ENCODE data around the gene CALN1.
A peak's percentile ranks its signal among the peaks of the same experiment; 100 is the strongest.

The CALN1 gene

DNA sequence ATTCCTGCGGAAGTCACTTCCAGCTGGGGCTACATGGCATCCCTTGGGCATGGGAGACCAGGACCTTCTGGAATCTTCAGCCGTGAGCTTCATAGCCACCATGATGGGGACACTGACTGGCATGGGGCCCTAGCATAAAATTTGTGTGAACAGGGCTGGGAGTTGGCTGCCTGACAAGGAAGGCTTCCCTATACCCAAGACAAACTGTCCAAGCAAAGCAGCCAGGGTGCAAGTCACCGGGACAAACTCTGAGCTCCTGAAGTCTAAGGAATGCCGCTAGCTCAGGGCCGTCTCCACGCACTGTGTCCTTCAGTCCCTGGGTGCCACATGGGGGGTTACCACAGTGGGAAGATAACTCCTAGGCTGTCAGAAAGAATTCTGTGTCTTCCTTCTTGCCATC is 627.4 kb downstream of the CALN1 start:
- DNase-seq (ENCODE audit: low spot score) = no peak

DNA sequence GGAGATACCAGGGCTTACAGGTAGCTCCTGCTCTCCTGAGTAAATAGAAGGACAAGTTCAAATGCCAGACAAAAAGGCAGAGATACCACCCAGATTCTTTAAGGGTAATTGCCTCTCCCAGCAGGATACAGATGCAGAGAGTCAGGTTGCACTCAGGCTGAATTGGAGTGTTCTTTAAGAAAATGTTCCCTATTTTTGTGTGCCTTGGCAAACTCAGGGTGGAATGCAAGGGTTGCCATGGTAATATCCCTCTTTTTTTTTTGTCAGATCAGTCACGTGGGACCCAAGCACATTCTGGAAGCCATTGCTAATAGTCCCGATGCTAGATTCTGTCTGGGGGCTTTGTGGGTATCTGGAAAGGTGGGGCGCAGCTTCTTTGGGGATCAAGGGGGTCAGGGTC is 628.0 kb downstream of the CALN1 start:
- DNase-seq (ENCODE audit: low spot score) = peak; percentile 29

GRCh38 chr7:71783779-71784178 is 628.4 kb downstream of the CALN1 start:
- DNase-seq (ENCODE audit: low spot score) = no peak

DNA sequence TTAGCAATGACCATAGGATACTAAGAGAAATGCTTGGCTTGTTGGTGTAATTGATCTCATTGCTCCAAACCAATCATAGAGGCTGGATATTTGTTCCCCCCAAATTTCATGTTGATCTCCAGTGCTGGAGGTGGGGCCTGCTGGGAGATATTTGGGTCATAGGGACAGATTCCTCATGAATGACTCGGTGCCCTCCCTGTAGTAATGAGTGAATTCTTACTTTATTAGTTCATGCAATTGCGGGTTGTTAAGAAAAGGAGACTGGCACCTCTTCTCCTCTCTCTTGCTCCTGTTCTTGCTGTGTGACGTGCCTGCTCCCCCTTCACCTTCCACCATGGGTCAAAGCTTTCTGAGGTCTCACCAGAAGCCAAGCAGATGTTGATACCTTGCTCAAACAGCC is 630.1 kb downstream of the CALN1 start:
- DNase-seq (ENCODE audit: low spot score) = no peak

DNA sequence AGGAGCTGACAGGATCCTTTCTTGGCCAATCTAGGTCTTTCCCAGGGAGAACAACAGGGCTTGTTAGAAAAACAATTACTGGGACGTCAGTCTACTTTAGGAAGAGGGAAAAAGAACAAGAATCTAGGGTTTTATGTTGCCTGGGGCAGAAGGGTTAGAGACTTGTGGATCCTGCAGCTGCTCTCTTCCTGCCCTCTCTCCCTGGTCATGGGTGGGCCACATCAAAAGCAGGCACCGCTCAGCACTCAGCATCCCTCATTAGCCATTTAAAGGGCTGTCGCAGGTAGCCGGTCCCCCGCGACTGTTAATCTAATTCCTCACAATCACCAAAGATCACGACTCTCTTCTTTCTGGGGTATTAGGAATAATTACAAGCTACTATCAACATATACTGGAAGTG is 631.9 kb downstream of the CALN1 start:
- peak; percentile 25 for DNase-seq (ENCODE audit: low spot score)

GRCh38 chr7:71777278-71777677 is 634.9 kb downstream of the CALN1 start:
- DNase-seq (ENCODE audit: low spot score) = no peak

DNA sequence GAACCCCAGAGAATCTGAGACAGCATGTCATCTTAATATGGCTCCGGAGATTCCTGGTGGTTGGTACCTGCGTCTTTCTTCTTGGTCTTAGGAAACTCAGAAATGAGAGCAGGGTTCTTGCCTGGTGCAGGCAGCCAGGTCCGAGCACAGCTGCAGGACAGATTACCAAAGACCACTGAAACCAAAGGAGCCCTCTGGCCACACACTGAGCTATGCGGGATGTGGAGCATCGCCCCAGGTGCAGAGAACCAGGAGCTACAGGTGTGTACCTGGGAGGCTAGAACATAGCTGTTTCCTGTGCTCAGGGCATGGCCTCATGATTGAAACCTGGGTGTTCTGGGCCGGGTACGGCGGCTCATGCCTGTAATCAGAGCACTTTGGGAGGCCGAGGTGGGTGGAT is 635.4 kb downstream of the CALN1 start:
- no peak for DNase-seq (ENCODE audit: low spot score)

DNA sequence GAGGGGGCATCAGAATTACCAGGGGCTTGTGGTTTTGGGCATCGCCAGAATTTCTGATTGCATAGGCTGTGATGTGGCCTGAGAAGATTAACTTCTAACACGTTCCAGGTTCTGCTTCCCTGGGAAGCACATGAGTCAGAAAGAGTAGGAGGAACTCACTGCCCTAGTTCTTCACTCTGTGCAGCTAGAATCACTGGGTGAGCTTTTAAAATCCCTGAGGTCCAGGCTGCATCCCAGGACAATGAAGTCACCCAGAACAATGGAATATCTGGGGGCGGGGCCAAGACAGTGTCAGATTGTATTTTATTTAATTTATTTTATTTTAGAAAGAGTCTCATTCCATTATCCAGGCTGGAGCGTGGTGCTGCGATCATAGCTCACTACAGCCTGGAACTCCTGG is 636.5 kb downstream of the CALN1 start:
- DNase-seq (ENCODE audit: low spot score) = no peak

- DNase-seq (ENCODE audit: low spot score) = no peak
Measured at GRCh38 chr7:71772779-71773178, 639.4 kb downstream of the CALN1 start.

DNA sequence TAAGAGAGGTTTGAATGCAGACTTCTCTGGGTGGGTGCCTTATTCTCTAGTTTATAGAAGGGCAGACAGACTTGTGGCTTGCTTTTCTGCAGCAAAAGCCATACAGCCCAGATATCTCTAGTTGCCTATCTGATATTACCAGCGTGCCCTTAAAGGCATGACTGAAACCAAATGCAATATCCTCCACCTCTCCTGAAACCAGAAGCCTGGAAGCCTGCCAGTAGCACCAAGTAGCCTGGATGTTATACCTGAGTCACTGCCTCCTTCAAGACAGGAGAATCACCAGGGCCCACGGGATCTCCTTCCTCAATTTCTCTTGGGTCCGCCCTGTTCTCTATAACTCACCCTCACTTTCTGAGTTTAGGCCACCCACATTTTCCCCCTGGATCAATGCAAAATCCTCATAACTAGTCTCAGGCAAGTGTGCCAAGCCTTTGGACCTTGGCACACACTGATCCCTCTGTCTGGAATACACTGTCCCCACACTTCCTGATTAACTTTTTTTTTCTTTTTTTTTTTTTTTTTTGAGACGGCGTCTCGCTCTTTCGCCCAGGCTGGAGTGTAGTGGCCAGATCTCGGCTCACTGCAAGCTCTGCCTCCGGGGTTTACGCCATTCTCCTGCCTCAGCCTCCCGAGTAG is 641.8 kb downstream of the CALN1 start:
- no peak for DNase-seq (ENCODE audit: low spot score)

DNA sequence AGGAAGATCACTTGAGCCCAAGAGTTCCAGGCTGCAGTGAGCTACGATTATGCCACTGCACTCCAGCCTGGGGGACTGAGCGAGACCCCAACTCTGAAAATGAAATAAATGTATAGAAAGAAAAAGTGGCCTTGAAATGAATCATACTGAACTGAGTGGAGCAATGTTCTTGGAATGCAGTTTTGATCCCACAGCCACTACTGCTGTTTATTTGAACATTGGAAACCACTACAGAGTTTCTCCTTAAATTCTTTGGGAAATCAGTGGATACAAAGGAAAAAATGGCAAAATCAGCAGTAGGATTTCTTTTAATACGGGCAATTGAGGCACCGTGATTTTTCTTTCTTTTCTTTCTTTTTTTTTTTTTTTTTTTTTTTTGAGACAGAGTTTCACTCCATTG is 642.8 kb downstream of the CALN1 start:
- DNase-seq (ENCODE audit: low spot score) = no peak

DNA sequence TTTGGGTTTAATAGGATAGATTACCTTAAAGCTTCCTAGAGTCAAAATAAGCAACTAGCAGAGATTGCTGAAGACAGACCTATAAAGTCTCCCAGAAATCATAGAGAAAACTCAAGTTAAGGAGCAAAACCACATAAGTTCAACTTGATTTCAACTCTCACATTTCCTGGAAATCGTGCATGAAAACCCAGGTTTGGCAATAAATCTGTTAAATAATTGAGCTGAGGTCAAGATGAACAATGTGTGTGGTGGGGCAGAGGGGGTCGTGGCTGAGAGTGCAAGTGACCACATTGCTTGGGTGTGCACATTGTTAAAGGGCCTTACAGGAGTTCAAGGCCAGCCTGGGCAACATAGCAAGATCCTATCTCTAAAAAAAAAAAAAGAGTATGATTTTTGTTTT is 643.7 kb downstream of the CALN1 start:
- no peak for DNase-seq (ENCODE audit: low spot score)

GRCh38 chr7:71766016-71766415 is 646.1 kb downstream of the CALN1 start:
- no peak for DNase-seq (ENCODE audit: low spot score)

GRCh38 chr7:71761336-71761735 is 650.8 kb downstream of the CALN1 start:
- DNase-seq (ENCODE audit: low spot score) = no peak

GRCh38 chr7:71754828-71755227 is 657.3 kb downstream of the CALN1 start:
- no peak for DNase-seq (ENCODE audit: low spot score)

DNA sequence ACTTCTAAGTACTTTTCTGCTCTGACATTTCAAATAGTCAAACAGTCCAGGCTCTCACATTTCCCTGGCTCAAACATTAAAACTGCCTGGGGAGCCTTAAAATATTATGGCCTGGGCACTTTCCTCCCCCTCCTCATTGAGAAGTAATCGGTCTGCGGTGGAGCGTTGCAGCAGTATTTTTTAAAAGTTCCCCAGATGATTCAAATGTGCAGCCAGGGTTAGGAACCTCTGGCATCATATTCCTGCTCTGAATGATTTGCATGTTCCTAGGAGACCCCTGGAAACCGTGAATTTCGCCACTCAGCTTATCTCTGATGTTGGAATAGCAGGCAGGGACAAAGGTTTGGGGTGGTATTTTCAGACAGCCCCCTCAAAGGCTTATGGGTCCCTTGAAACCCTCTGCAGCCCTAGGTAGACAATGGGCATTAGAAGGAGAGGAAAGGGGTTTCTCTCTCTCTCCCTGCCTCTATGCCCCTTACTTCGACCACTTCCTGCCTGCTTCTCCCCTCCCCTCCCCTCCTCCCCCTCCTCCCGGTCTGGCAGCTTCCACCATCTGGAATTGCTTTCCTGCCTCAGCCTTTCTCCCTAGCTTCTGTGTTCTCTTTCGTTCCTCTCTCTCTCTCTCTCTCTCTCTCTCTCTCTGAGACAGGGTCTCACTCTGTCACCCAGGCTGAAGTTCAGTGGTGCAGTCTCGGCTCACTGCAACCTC is 658.0 kb downstream of the CALN1 start:
- no peak for DNase-seq (ENCODE audit: low spot score)

DNA sequence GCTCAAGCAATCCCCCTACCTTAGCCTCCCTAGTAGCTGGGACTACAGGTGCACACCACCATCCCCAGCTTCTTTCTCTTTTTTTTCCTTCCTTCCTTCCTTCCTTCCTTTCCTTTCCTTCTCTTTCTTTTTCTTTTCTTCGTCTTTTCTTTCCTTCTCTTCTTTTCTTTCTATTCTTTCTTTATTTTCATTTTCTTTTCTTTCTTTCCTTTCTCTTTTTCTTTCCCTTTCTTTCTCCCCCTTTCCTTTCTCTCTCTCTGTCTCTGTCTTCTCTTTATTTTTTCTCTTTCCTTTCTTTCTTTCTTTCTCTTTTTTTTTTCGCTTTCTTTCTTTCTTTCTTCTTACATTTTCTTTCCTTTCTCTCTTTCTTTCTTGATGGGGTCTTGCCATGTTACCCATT is 658.9 kb downstream of the CALN1 start:
- no peak for DNase-seq (ENCODE audit: low spot score)

GRCh38 chr7:71752171-71752935 is 659.8 kb downstream of the CALN1 start:
- peak; percentile 94 for DNase-seq (ENCODE audit: low spot score)

DNA sequence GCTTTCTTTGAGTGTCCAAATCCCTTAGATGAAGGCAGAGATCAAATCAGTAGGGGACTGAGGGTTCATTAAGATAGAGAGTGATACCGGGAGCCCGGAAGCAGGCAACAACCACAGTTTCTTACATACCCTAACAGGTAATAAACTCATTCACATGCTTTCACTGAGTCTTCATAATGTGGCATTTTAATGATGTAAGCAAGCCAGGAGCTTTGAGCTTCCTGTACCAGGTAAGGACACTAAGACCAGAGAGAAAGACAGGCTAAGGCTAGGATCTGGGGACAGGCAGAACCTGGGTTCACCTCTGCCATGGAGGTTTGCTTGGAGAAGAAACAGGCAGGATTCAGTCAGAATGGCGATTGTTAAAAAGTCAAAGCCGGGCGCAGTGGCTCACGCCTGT is 661.8 kb downstream of the CALN1 start:
- DNase-seq (ENCODE audit: low spot score) = no peak

DNA sequence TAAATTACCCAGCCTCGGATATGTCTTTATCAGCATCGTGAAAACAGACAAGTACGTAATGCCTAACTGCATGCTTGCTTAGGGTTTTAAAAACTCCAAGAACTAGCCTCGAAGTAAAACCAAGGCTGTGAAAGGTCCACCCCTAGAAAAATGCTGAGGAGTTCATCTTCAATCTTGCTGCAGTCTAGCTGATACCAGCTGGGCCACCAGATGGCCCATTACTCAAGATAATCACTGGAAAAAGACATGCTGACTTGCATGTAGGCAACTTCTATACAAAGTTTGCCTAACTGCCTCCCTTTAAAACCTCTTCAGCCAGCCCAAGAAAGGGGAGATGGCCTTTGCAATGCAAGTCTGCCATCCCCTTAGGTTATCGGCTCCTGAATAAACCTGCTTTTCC is 666.1 kb downstream of the CALN1 start:
- DNase-seq (ENCODE audit: low spot score) = no peak

GRCh38 chr7:71740174-71740560 is 672.0 kb downstream of the CALN1 start:
- no peak for DNase-seq (ENCODE audit: low spot score)

DNA sequence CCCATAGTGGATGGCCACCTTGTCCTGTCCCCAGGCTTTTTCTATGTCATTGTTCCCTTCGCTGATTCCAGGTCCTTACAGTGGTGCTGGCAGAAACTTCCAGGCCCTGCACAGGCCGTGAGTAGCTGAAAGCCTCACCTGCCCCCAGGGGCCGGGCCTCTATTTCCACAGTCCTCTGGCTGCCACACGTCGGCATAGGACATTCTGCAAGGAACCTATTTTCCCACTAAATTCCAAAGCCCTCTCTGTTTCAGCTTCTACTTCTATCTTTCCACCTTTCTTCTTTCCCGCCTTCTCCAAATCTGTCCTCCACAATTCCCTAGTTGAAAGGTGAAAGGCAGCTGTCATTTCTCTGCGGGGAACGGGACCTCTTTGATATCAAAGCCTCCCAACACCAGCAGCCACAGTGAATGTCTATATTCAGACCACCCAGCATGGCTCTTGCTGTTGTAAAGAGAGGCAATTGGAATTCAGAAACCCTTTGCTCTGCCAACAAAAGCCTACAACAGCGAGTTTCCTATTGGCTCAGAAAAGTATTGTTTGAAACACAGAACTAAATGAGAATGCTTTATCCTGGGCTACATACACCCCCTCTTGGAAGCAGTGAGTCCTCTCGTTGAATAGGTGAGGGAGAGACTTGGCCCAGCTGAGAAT is 672.5 kb downstream of the CALN1 start:
- DNase-seq (ENCODE audit: low spot score) = peak; percentile 52

Data from iPS-NIHi11 (cell line).